GM23338 (cell line): ENCODE data around the gene C2orf15. TPM values are rescaled to one million over a fixed set of nuclear protein-coding genes. Genes with fewer than 3 reads are reported as not detected.

Experiments used
- ATAC-seq: fragments of 200-7000 bp; cut with Tn5 transposase; 3 replicates; pipeline ENCODE4 v1.9.1; 2020
- DNase-seq: peaks from one replicate; pipeline ENCODE4 v3.0.0-alpha.2; 2015; ENCODE audit warnings: low spot score
- H2AFZ ChIP-seq: fragments of 200-600 bp; sonication (generic); 2 replicates; pipeline ENCODE4 v1.8.0; 2016; ENCODE audit warnings: antibody characterized with exemption, mild to moderate bottlenecking, moderate library complexity
- H3F3A ChIP-seq: fragments of 200-600 bp; sonication (generic); replicated peaks from 2 replicates; pipeline ENCODE4 v1.8.0; 2017; ENCODE audit warnings: antibody characterized with exemption, mixed run types, low read depth
- H3K27ac ChIP-seq: fragments of 200-600 bp; sonication (generic); 2 replicates; pipeline ENCODE4 v1.6.1; 2016; ENCODE audit warnings: low read depth
- H3K27me3 ChIP-seq: fragments of 200-600 bp; sonication (generic); 2 replicates; pipeline ENCODE4 v1.8.0; 2016; ENCODE audit warnings: mild to moderate bottlenecking, mixed run types, moderate library complexity; ENCODE audit not compliant: insufficient read depth
- H3K36me3 ChIP-seq: fragments of 200-600 bp; sonication (generic); 2 replicates; pipeline ENCODE4 v1.8.0; 2016; ENCODE audit warnings: mild to moderate bottlenecking; ENCODE audit not compliant: insufficient read depth
- H3K4me1 ChIP-seq: fragments of 200-600 bp; sonication (generic); 2 replicates; pipeline ENCODE4 v1.8.0; 2016; ENCODE audit warnings: mild to moderate bottlenecking, moderate library complexity; ENCODE audit not compliant: insufficient read depth
- H3K4me2 ChIP-seq: fragments of 200-600 bp; sonication (generic); 2 replicates; pipeline ENCODE4 v1.7.1; 2017; ENCODE audit warnings: mixed run types
- H3K4me3 ChIP-seq: fragments of 200-600 bp; sonication (generic); 2 replicates; pipeline ENCODE4 v1.6.1; 2016; ENCODE audit warnings: mixed run types
- H3K79me2 ChIP-seq: fragments of 200-600 bp; sonication (generic); replicated peaks from 2 replicates; pipeline ENCODE4 v1.8.0; 2017; ENCODE audit warnings: mild to moderate bottlenecking; ENCODE audit not compliant: insufficient read depth
- H3K9me2 ChIP-seq: fragments of 200-600 bp; sonication (generic); 2 replicates; pipeline ENCODE4 v1.8.0; 2017; ENCODE audit not compliant: insufficient read depth
- H4K20me1 ChIP-seq: fragments of 200-600 bp; sonication (generic); replicated peaks from 2 replicates; pipeline ENCODE4 v1.8.0; 2017; ENCODE audit warnings: mild to moderate bottlenecking; ENCODE audit not compliant: insufficient read depth
- H3K27ac Mint-ChIP-seq: 2 replicates; pipeline ENCODE4 v1.8.0; 2020; ENCODE audit warnings: inconsistent platforms, mild to moderate bottlenecking, moderate library complexity, mixed read lengths
- H3K27me3 Mint-ChIP-seq: 3 replicates; pipeline ENCODE4 v1.8.0; 2022; ENCODE audit warnings: low read depth, mild to moderate bottlenecking, moderate library complexity, mixed read lengths, inconsistent platforms; ENCODE audit not compliant: insufficient read depth, poor library complexity
- H3K36me3 Mint-ChIP-seq: 3 replicates; pipeline ENCODE4 v1.8.0; 2021; ENCODE audit warnings: low read depth, mild to moderate bottlenecking, inconsistent platforms, moderate library complexity, mixed read lengths
- H3K4me1 Mint-ChIP-seq: 3 replicates; pipeline ENCODE4 v1.8.0; 2020; ENCODE audit warnings: mild to moderate bottlenecking, inconsistent platforms, mixed read lengths
- H3K4me3 Mint-ChIP-seq: 3 replicates; pipeline ENCODE4 v1.8.0; 2021; ENCODE audit warnings: moderate library complexity, mild to moderate bottlenecking, inconsistent platforms, mixed read lengths
- H3K9me3 Mint-ChIP-seq: 3 replicates; pipeline ENCODE4 v1.8.0; 2020; ENCODE audit warnings: moderate library complexity, mild to moderate bottlenecking, inconsistent platforms, mixed read lengths
- CREB1 ChIP-seq: fragments of 250-450 bp; sonication (Bioruptor Pico); IDR thresholded peaks from 2 replicates; pipeline ENCODE4 v1.5.0; 2020; ENCODE audit warnings: low read depth, mild to moderate bottlenecking, moderate library complexity
- CTCF ChIP-seq, 2 experiments: fragments of 200-600 bp in 1 of 2; sonication (generic) in 1 of 2; conservative IDR thresholded peaks; 2 replicates each; pipeline versions ENCODE4 v1.5.1 to v1.6.1; 2016 to 2017; ENCODE audit warnings: antibody characterized with exemption in 2 of 2, low read depth in 2 of 2, mild to moderate bottlenecking in 2 of 2, moderate library complexity in 1 of 2
- ETS1 ChIP-seq: IDR thresholded peaks from 2 replicates; pipeline ENCODE4 v1.6.1; 2016; ENCODE audit warnings: antibody characterized with exemption
- EZH2phosphoT487 ChIP-seq: fragments of 200-600 bp; sonication (generic); IDR thresholded peaks from one replicate; pipeline ENCODE4 v1.8.1; 2018; ENCODE audit warnings: antibody characterized with exemption; ENCODE audit not compliant: unreplicated experiment
- JUNB ChIP-seq: IDR thresholded peaks from one replicate; pipeline ENCODE4 v1.6.1; 2016; ENCODE audit warnings: antibody characterized with exemption; ENCODE audit not compliant: unreplicated experiment
- NANOG ChIP-seq: IDR thresholded peaks from 2 replicates; pipeline ENCODE4 v1.6.1; 2016; ENCODE audit warnings: antibody characterized with exemption, borderline replicate concordance
- POLR2AphosphoS5 ChIP-seq: IDR thresholded peaks from 2 replicates; pipeline ENCODE4 v1.6.1; 2016; ENCODE audit warnings: antibody characterized with exemption, low read depth
- STAT1 ChIP-seq: IDR thresholded peaks from one replicate; pipeline ENCODE4 v1.6.1; 2016; ENCODE audit warnings: antibody characterized with exemption; ENCODE audit not compliant: unreplicated experiment
- polyA plus RNA-seq: library from polyadenylated mRNA; unstranded; fragments of >200 nt; fragmentation: Nextera tagmentation; extraction: Ambion mirVana; gene quantifications from 2 replicates; pipeline ENCODE4 v1.2.1, GENCODE V29; 2016
- total RNA-seq: library from RNA; depleted of rRNA; stranded (reverse); fragments of >200 nt; shearing (Covaris generic); gene quantifications from 2 replicates; pipeline ENCODE4 v1.2.3, GENCODE V29; 2014

Gene C2orf15
- total and polyA plus RNA-seq, 2 experiments from 2014 or later: 7.9 to 8.4 TPM

GRCh38 chr2:99180755-99181623, 39.5 kb downstream of the C2orf15 start, which contains the start of the genes MITD1 and MRPL30:
MITD1 (minus strand) TSS chr2:99181058; CDS start chr2:99180981, 77 bp downstream.
MRPL30 (plus strand) TSS chr2:99181184; CDS start chr2:99186204, 5,020 bp downstream.
- H3K4me3 Mint-ChIP-seq: peak within 1 kb of the TSS; percentile 100
- DNase-seq (peak; percentile 97), ATAC-seq (peak; percentile 88)
- Histone ChIP-seq H3K79me2 (peaks cover 73% of the 10 kb centered on the region), H3K9me2 (no peaks in the 10 kb centered on the region; the same call in 1 of the 2 replicates), H3K36me3 (peaks cover 7% of the 10 kb centered on the region; the same call in 1 of the 2 replicates), H4K20me1 (0 out of 2 replicates have a peak, but pooled peaks cover 5% of the 10 kb centered on the region), H3K4me3 (peak within 1 kb of the TSS; percentile 69), H2AFZ (peak within 1 kb of the TSS; percentile 84), H3K27ac (peak within 1 kb of the TSS; percentile 78), H3F3A (no peaks in the 10 kb centered on the region), H3K4me2 (peak within 1 kb of the TSS; percentile 82), H3K4me1 (peaks cover 6% of the 10 kb centered on the region), H3K27me3 (no peaks in the 10 kb centered on the region)
- peak; percentile 71 for TF ChIP-seq CREB1 (CRISPR knock-in tag)
- TF ChIP-seq POLR2AphosphoS5: peak; percentile 88
- TF ChIP-seq ETS1: peak; percentile 85
- no peak for TF ChIP-seq JUNB
- H3K27ac Mint-ChIP-seq: peak within 1 kb of the TSS; percentile 99
- H3K36me3 Mint-ChIP-seq: peaks cover 13% of the 10 kb centered on the region
- H3K27me3 Mint-ChIP-seq: peaks cover 7% of the 10 kb centered on the region
- no peaks in the 10 kb centered on the region; the same call in 2 of the 3 replicates for H3K9me3 Mint-ChIP-seq
- peaks cover 13% of the 10 kb centered on the region for H3K4me1 Mint-ChIP-seq

- ATAC-seq: peak; percentile 16; the same call in 1 of the 3 replicates
- no peaks in the 10 kb centered on the region for H3K27me3 ChIP-seq
- peak; percentile 41 for DNase-seq
These were observed 40.1 kb downstream of the C2orf15 start for GRCh38 chr2:99181624-99182000.

More at GRCh38 chr2:99181624-99182000, 40.1 kb downstream of the C2orf15 start:
- Histone ChIP-seq H3F3A (no peaks in the 10 kb centered on the region), H3K4me1 (peaks cover 6% of the 10 kb centered on the region), H3K27ac (peak overlapping the region; percentile 78), H3K9me2 (no peaks in the 10 kb centered on the region; the same call in 1 of the 2 replicates), H3K36me3 (peaks cover 7% of the 10 kb centered on the region; the same call in 1 of the 2 replicates), H3K79me2 (peaks cover 80% of the 10 kb centered on the region), H2AFZ (no peak overlapping the region), H3K4me3 (peak overlapping the region; percentile 69), H3K4me2 (peak overlapping the region; percentile 82), H4K20me1 (0 out of 2 replicates have a peak, but pooled peaks cover 5% of the 10 kb centered on the region)
- peaks cover 15% of the 10 kb centered on the region for H3K36me3 Mint-ChIP-seq
- H3K4me3 Mint-ChIP-seq: peak overlapping the region; percentile 100
- H3K9me3 Mint-ChIP-seq: no peaks in the 10 kb centered on the region; the same call in 2 of the 3 replicates
- peaks cover 7% of the 10 kb centered on the region for H3K27me3 Mint-ChIP-seq
- peaks cover 13% of the 10 kb centered on the region for H3K4me1 Mint-ChIP-seq
- peak overlapping the region; percentile 99 for H3K27ac Mint-ChIP-seq
- TF ChIP-seq EZH2phosphoT487 (no peak), POLR2AphosphoS5 (no peak), CTCF (conservative IDR thresholded peaks at IDR 0.05; ENCODE audit: low read depth in 2 of 2) (no peak), NANOG (no peak), STAT1 (no peak), CREB1 (CRISPR knock-in tag) (no peak)
